Caco-2 (cell line): ENCODE data around the gene CCDC175. TPM values are rescaled to one million over a fixed set of nuclear protein-coding genes. Genes with fewer than 3 reads are reported as not detected.

ENCODE experiments used
- BruUV-seq: library from RNA; stranded (reverse); fragments of 400-500 nt; replicated peaks from 2 replicates; lab custom pipeline; 2021; lab: Mats Ljungman, UMichigan
- CTCF ChIA-PET: fragments of 300-600 bp; sonication (Branson Sonifier 250); formaldehyde crosslinking; loops from one replicate; lab custom pipeline; 2022; ENCODE audit warnings: antibody characterized with exemption; lab: Charles Lee
- POLR2A ChIA-PET: fragments of 300-600 bp; sonication (Branson Sonifier 250); formaldehyde crosslinking; loops from one replicate; lab custom pipeline; 2022; ENCODE audit warnings: antibody characterized with exemption; lab: Charles Lee
- DNase-seq, 2 experiments: peaks; one replicate each; pipeline versions ENCODE4 v3.0.0 to v3.0.0-alpha.2; 2020 to 2022
- H3K27me3 ChIP-seq: replicated peaks from 2 replicates; pipeline ENCODE4 v1.6.0; 2011; ENCODE audit warnings: low read length; ENCODE audit not compliant: control insufficient read depth, insufficient read depth
- H3K36me3 ChIP-seq: 2 replicates; pipeline ENCODE4 v1.5.1; 2011; ENCODE audit warnings: low read length; ENCODE audit not compliant: control insufficient read depth, insufficient read depth
- H3K4me1 ChIP-seq: fragments of 250-450 bp; sonication (Bioruptor Pico); 2 replicates; pipeline ENCODE4 v1.5.1; 2020; ENCODE audit warnings: mild to moderate bottlenecking
- H3K4me3 ChIP-seq: 2 replicates; pipeline ENCODE4 v1.5.1; 2011; ENCODE audit warnings: low read depth, mild to moderate bottlenecking, control low read depth, low read length
- H3K9me3 ChIP-seq: fragments of 250-450 bp; sonication (Bioruptor Pico); 2 replicates; pipeline ENCODE4 v1.5.1; 2020; ENCODE audit warnings: mild to moderate bottlenecking, moderate library complexity
- H3K27ac Mint-ChIP-seq: one replicate; pipeline ENCODE4 v1.8.0; 2022; ENCODE audit warnings: mixed read lengths; ENCODE audit not compliant: unreplicated experiment
- H3K27me3 Mint-ChIP-seq: one replicate; pipeline ENCODE4 v1.8.0; 2022; ENCODE audit warnings: mixed read lengths; ENCODE audit not compliant: insufficient read depth, unreplicated experiment
- H3K36me3 Mint-ChIP-seq: one replicate; pipeline ENCODE4 v1.8.0; 2022; ENCODE audit warnings: mild to moderate bottlenecking, mixed read lengths; ENCODE audit not compliant: insufficient read depth, unreplicated experiment
- H3K4me1 Mint-ChIP-seq: one replicate; pipeline ENCODE4 v1.8.0; 2022; ENCODE audit warnings: low read depth, mixed read lengths; ENCODE audit not compliant: unreplicated experiment
- H3K4me3 Mint-ChIP-seq: one replicate; pipeline ENCODE4 v1.8.0; 2022; ENCODE audit warnings: mild to moderate bottlenecking, moderate library complexity, mixed read lengths; ENCODE audit not compliant: unreplicated experiment
- H3K9me3 Mint-ChIP-seq: one replicate; pipeline ENCODE4 v1.8.0; 2022; ENCODE audit warnings: mixed read lengths; ENCODE audit not compliant: unreplicated experiment
- CTCF ChIP-seq, 2 experiments: fragments of 200-600 bp in 1 of 2; IDR thresholded peaks; 1 replicate in 1 of 2; 2 replicates in 1 of 2; pipeline versions ENCODE4 v1.5.1 to v1.8.0; 2011 to 2022; ENCODE audit warnings: antibody characterized with exemption in 1 of 2, control low read depth in 1 of 2, inconsistent platforms in 1 of 2, low read depth in 1 of 2, low read length in 1 of 2, mild to moderate bottlenecking in 1 of 2, moderate library complexity in 1 of 2; ENCODE audit not compliant: insufficient read depth in 1 of 2, severe bottlenecking in 1 of 2, unreplicated experiment in 1 of 2
- intact Hi-C: fragments of 100-400 bp; cut with micrococcal nuclease; formaldehyde crosslinking; loops from one replicate; pipeline ENCODE4 v1.10.0; 2022; ENCODE audit not compliant: unreplicated experiment
- total RNA-seq: library from RNA; stranded (reverse); gene quantifications from 2 replicates; pipeline ENCODE4 v1.2.3, GENCODE V29; 2022

Gene CCDC175
- total RNA-seq, 1 experiment from 2014 or later, result not detected

GRCh38 chr14:59503256-59503655, 73.4 kb downstream of the CCDC175 start:
- Mint-ChIP-seq H3K27ac (no peak overlapping the region), H3K27me3 (no peaks in the 10 kb centered on the region)
- intact Hi-C loops, result loop anchor here (10.0 kb wide), 1 partner anchor 682 kb away; no protein-coding TSS in a partner anchor

GRCh38 chr14:59500732-59501131, 75.9 kb downstream of the CCDC175 start:
- no peak for TF ChIP-seq CTCF (IDR thresholded peaks at IDR 0.05; ENCODE audit: insufficient read depth in 1 of 2, low read depth in 1 of 2, low read length in 1 of 2, severe bottlenecking in 1 of 2, unreplicated experiment in 1 of 2)
- Mint-ChIP-seq H3K36me3 (peaks cover 7% of the 10 kb centered on the region), H3K27me3 (no peaks in the 10 kb centered on the region), H3K9me3 (no peaks in the 10 kb centered on the region), H3K27ac (no peak overlapping the region), H3K4me3 (no peak overlapping the region), H3K4me1 (no peaks in the 10 kb centered on the region)
- intact Hi-C loops, result loop anchor here (10.0 kb wide), 1 partner anchor 684 kb away; no protein-coding TSS in a partner anchor
- Histone ChIP-seq H3K27me3 (no peaks in the 10 kb centered on the region), H3K4me1 (no peaks in the 10 kb centered on the region), H3K9me3 (no peaks in the 10 kb centered on the region), H3K4me3 (no peak overlapping the region), H3K36me3 (no peaks in the 10 kb centered on the region)
- no peak for DNase-seq
- CTCF ChIA-PET, result no interaction called here
- no TSS peak for BruUV-seq
- POLR2A ChIA-PET, result no interaction called here

More at GRCh38 chr14:59503256-59503655, 73.4 kb downstream of the CCDC175 start:
- H3K36me3 ChIP-seq, result no peaks in the 10 kb centered on the region
- no peaks in the 10 kb centered on the region for H3K9me3 Mint-ChIP-seq
- no peaks in the 10 kb centered on the region for H3K9me3 ChIP-seq
- H3K27me3 ChIP-seq, result no peaks in the 10 kb centered on the region
- ChIA-PET POLR2A (no interaction called here), CTCF (no interaction called here)
- H3K4me1 Mint-ChIP-seq, result peaks cover 5% of the 10 kb centered on the region
- TF ChIP-seq CTCF (IDR thresholded peaks at IDR 0.05; ENCODE audit: insufficient read depth in 1 of 2, low read depth in 1 of 2, low read length in 1 of 2, severe bottlenecking in 1 of 2, unreplicated experiment in 1 of 2), result no peak
- H3K4me3 ChIP-seq, result no peak overlapping the region
- BruUV-seq, result no TSS peak
- no peak for DNase-seq
- no peaks in the 10 kb centered on the region for H3K36me3 Mint-ChIP-seq
- H3K4me1 ChIP-seq, result no peaks in the 10 kb centered on the region
- H3K4me3 Mint-ChIP-seq, result no peak overlapping the region

GRCh38 chr14:59492384-59492783, 84.2 kb downstream of the CCDC175 start:
- Mint-ChIP-seq H3K36me3 (peaks cover 33% of the 10 kb centered on the region), H3K4me3 (no peak overlapping the region), H3K27me3 (no peaks in the 10 kb centered on the region), H3K27ac (no peak overlapping the region), H3K4me1 (no peaks in the 10 kb centered on the region), H3K9me3 (no peaks in the 10 kb centered on the region)
- H3K4me3 ChIP-seq, result no peak overlapping the region
- ChIA-PET POLR2A (no interaction called here), CTCF (no interaction called here)
- no TSS peak for BruUV-seq
- no peaks in the 10 kb centered on the region for H3K9me3 ChIP-seq
- no peaks in the 10 kb centered on the region for H3K27me3 ChIP-seq
- no peaks in the 10 kb centered on the region for H3K4me1 ChIP-seq
- TF ChIP-seq CTCF (IDR thresholded peaks at IDR 0.05; ENCODE audit: insufficient read depth in 1 of 2, low read depth in 1 of 2, low read length in 1 of 2, severe bottlenecking in 1 of 2, unreplicated experiment in 1 of 2), result no peak
- peaks cover 3% of the 10 kb centered on the region for H3K36me3 ChIP-seq
- no peak for DNase-seq
- intact Hi-C loops, result no loop called here
